HCT116 (cell line): ENCODE measurements around the gene ALDH3A2. TPM values are rescaled to one million over a fixed set of nuclear protein-coding genes. Genes with fewer than 3 reads are reported as not detected.

ENCODE experiments used
- ATAC-seq: fragments of 200-7000 bp; cut with Tn5 transposase; 2 replicates; pipeline ENCODE4 v1.9.1; 2020; ENCODE audit warnings: mild to moderate bottlenecking, moderate library complexity
- BruUV-seq: library from RNA; stranded (reverse); fragments of 400-500 nt; replicated peaks from 2 replicates; lab custom pipeline; 2021; lab: Mats Ljungman, UMichigan
- CTCF ChIA-PET: fragments of 300-600 bp; sonication (Branson Sonifier 250); formaldehyde crosslinking; loops from one replicate; lab custom pipeline; 2021; ENCODE audit warnings: antibody characterized with exemption; lab: Charles Lee
- POLR2A ChIA-PET: fragments of 300-600, 350-600 bp; sonication (Branson Sonifier 250); formaldehyde crosslinking; loops from one replicate; lab custom pipeline; 2021; ENCODE audit warnings: antibody characterized with exemption; lab: Charles Lee
- RAD21 ChIA-PET, 2 experiments: fragments of 300-600 bp; sonication (Branson Sonifier 250); formaldehyde crosslinking; loops; one replicate each; lab custom pipeline; 2023; ENCODE audit warnings: low total read pairs in 2 of 2; ENCODE audit not compliant: uncharacterized antibody in 2 of 2, unreplicated experiment in 2 of 2, low non-redundant PET in 1 of 2; lab: Charles Lee
- DNase-seq: peaks from one replicate; pipeline ENCODE4 v3.0.0-alpha.2; 2010; ENCODE audit warnings: low read depth, low spot score
- H2AFZ ChIP-seq: fragments of 200-600 bp; shearing (Covaris generic), sonication (generic); 2 replicates; pipeline ENCODE4 v1.6.1; 2017; ENCODE audit warnings: low read depth, mixed run types, mixed read lengths, antibody characterized with exemption, low read length; ENCODE audit not compliant: poor library complexity, severe bottlenecking
- H3K27ac ChIP-seq: 2 replicates; pipeline ENCODE4 v1.5.1; 2012; ENCODE audit warnings: low read depth, low read length
- H3K27me3 ChIP-seq: fragments of 200-600 bp; sonication (generic); 2 replicates; pipeline ENCODE4 v1.6.1; 2016; ENCODE audit warnings: mixed run types, low read length, mixed read lengths; ENCODE audit not compliant: insufficient read depth
- H3K36me3 ChIP-seq, 2 experiments: fragments of 200-500 bp in 1 of 2; fragments of 200-600 bp in 1 of 2; sonication (Bioruptor generic) in 1 of 2; sonication (generic) in 1 of 2; 2 replicates each; pipeline versions ENCODE4 v1.5.1 to v1.6.1; 2014 to 2016; ENCODE audit warnings: low read length in 2 of 2, inconsistent platforms in 1 of 2, mixed read lengths in 1 of 2, mixed run types in 1 of 2; ENCODE audit not compliant: insufficient read depth in 2 of 2, control insufficient read depth in 1 of 2
- H3K4me1 ChIP-seq, 2 experiments: fragments of 200-600 bp in 1 of 2; sonication (generic) in 1 of 2; 2 replicates each; pipeline versions ENCODE4 v1.5.1 to v1.6.1; 2012 to 2017; ENCODE audit warnings: low read length in 2 of 2, inconsistent platforms in 1 of 2, mild to moderate bottlenecking in 1 of 2, mixed read lengths in 1 of 2, mixed run types in 1 of 2, moderate library complexity in 1 of 2; ENCODE audit not compliant: insufficient read depth in 2 of 2, control insufficient read depth in 1 of 2
- H3K4me2 ChIP-seq: fragments of 200-600 bp; sonication (generic); 2 replicates; pipeline ENCODE4 v1.6.1; 2017; ENCODE audit warnings: mixed run types, low read length, mixed read lengths
- H3K4me3 ChIP-seq, 2 experiments: fragments of 200-600 bp in 1 of 2; sonication (generic) in 1 of 2; replicated peaks in 1 of 2; 2 replicates each; pipeline ENCODE4 v1.5.1; 2011 to 2016; ENCODE audit warnings: low read length in 2 of 2, control low read depth in 1 of 2, low read depth in 1 of 2, mild to moderate bottlenecking in 1 of 2, mixed read lengths in 1 of 2, mixed run types in 1 of 2
- H3K79me2 ChIP-seq: fragments of 200-600 bp; sonication (generic); 2 replicates; pipeline ENCODE4 v1.6.1; 2017; ENCODE audit warnings: mild to moderate bottlenecking, mixed run types, low read length, moderate library complexity, mixed read lengths; ENCODE audit not compliant: insufficient read depth
- H3K9ac ChIP-seq: fragments of 200-600 bp; sonication (generic); 2 replicates; pipeline ENCODE4 v1.6.1; 2016; ENCODE audit warnings: low read length, mixed read lengths
- H3K9me2 ChIP-seq: fragments of 200-600 bp; sonication (generic), shearing (Covaris generic); 2 replicates; pipeline ENCODE4 v1.6.1; 2017; ENCODE audit warnings: mixed run types, mild to moderate bottlenecking, moderate library complexity; ENCODE audit not compliant: insufficient read depth
- H3K9me3 ChIP-seq, 2 experiments: fragments of 200-500 bp in 1 of 2; fragments of 200-600 bp in 1 of 2; sonication (Bioruptor generic) in 1 of 2; sonication (generic) in 1 of 2; 2 replicates each; pipeline ENCODE4 v1.6.1; 2014 to 2017; ENCODE audit warnings: low read length in 2 of 2, mixed read lengths in 2 of 2, inconsistent platforms in 1 of 2, low read depth in 1 of 2, mild to moderate bottlenecking in 1 of 2, mixed run types in 1 of 2, moderate library complexity in 1 of 2; ENCODE audit not compliant: control insufficient read depth in 1 of 2, insufficient read depth in 1 of 2
- H4K20me1 ChIP-seq: fragments of 200-600 bp; sonication (generic), shearing (Covaris generic); 2 replicates; pipeline ENCODE4 v1.6.1; 2017; ENCODE audit warnings: mixed run types, mild to moderate bottlenecking, moderate library complexity; ENCODE audit not compliant: insufficient read depth
- CEBPB ChIP-seq: IDR thresholded peaks from 2 replicates; pipeline ENCODE4 v1.6.1; 2012; ENCODE audit warnings: low read depth
- EGR1 ChIP-seq: IDR thresholded peaks from 2 replicates; pipeline ENCODE4 v1.6.1; 2012; ENCODE audit warnings: low read depth
- EZH2 ChIP-seq: fragments of 200-600 bp; sonication (generic); IDR thresholded peaks from 2 replicates; pipeline ENCODE4 v1.6.1; 2017; ENCODE audit warnings: antibody characterized with exemption, mixed run types
- POLR2A ChIP-seq: IDR thresholded peaks from 2 replicates; pipeline ENCODE4 v1.7.0; 2011; ENCODE audit warnings: borderline replicate concordance; ENCODE audit not compliant: insufficient read depth, insufficient read length; ENCODE audit errors: extremely low read depth
- POLR2AphosphoS5 ChIP-seq: IDR thresholded peaks from 2 replicates; pipeline ENCODE4 v1.6.1; 2011; ENCODE audit warnings: mild to moderate bottlenecking, low read depth, low read length, moderate library complexity
- RAD21 ChIP-seq: IDR thresholded peaks from 2 replicates; pipeline ENCODE4 v1.6.1; 2012; ENCODE audit warnings: low read depth, mild to moderate bottlenecking
- SIN3A ChIP-seq: IDR thresholded peaks from 2 replicates; pipeline ENCODE4 v1.6.1; 2012; ENCODE audit warnings: low read depth
- TCF7L2 ChIP-seq: IDR thresholded peaks from 2 replicates; pipeline ENCODE4 v1.7.0; 2011; ENCODE audit warnings: borderline replicate concordance, inconsistent platforms; ENCODE audit not compliant: insufficient read depth, insufficient read length; ENCODE audit errors: extremely low read depth
- ZFX ChIP-seq: fragments of 450-650 bp; IDR thresholded peaks from 2 replicates; pipeline ENCODE4 v1.6.1; 2017
- intact Hi-C: fragments of 100-400 bp; cut with micrococcal nuclease; formaldehyde crosslinking; loops from 2 replicates; pipeline ENCODE4 v1.10.0; 2022
- total RNA-seq: library from RNA; stranded (reverse); gene quantifications from one replicate; pipeline ENCODE4 v1.2.1, GENCODE V29; 2021; ENCODE audit not compliant: unreplicated experiment
- TF ChIP-seq, protein P1 (sequence below): IDR thresholded peaks from 2 replicates; pipeline ENCODE4 v1.6.1; 2012; ENCODE audit warnings: low read depth
- TF ChIP-seq, protein P2 (sequence below), 3 experiments: fragments of 200-600 bp in 1 of 3; sonication (generic) in 1 of 3; IDR thresholded peaks in 2 of 3; conservative IDR thresholded peaks in 1 of 3; 2 replicates each; pipeline ENCODE4 v1.5.1; 2012 to 2017; ENCODE audit warnings: low read depth in 2 of 3, low read length in 2 of 3, antibody characterized with exemption in 1 of 3, borderline replicate concordance in 1 of 3, control low read depth in 1 of 3, mild to moderate bottlenecking in 1 of 3, mixed read lengths in 1 of 3, mixed run types in 1 of 3, moderate library complexity in 1 of 3; ENCODE audit not compliant: insufficient read depth in 1 of 3
- TF ChIP-seq, protein P3 (sequence below): IDR thresholded peaks from 2 replicates; pipeline ENCODE4 v1.6.1; 2012

ALDH3A2 gene
- total RNA-seq, 1 experiment from 2014 or later, result 86.8 TPM

DNA sequence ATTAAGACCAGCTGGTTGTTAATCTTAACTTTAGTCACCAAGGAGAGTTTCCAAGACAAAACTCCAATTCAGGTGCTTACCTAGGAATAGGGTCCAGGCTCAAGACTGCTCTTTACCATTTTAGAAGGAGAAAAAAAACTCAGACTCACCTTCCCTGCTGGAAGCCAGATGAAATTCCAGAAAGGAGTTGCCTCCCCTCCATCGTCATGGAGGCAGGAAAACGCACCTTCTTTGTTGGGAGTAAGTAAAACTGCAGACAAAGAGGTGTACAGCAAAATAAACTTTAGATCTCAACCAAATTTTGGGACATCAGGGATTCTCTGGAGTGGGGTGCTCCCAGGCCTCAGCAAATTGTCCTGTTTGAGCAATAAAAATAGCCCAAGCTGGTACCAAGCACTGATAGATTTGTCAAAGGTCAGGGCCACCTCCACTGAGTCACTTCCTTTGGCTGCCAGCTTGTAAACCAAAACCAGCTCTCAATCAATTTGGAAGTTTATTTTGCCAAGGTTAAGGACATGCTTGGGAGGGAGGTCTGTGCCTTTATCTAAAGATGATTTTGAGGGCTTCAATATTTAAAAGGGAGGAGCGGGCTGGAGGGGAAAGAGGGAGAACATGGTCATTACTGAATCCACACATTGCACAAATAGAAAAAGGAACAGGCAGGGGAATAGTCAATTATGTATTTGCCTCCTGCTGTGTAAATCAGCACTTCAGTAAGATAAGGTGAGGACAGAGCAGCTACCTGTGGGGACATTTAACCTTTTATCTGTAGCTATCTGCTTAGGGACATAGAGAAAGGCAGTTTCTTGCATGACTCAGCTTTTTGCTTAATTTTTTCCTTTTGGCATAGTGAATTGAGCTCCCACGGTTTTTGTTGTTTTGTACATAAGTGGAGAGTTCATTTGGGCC lies 1.5 kb upstream of the ALDH3A2 start (continued):
- TF ChIP-seq, protein P1, sequence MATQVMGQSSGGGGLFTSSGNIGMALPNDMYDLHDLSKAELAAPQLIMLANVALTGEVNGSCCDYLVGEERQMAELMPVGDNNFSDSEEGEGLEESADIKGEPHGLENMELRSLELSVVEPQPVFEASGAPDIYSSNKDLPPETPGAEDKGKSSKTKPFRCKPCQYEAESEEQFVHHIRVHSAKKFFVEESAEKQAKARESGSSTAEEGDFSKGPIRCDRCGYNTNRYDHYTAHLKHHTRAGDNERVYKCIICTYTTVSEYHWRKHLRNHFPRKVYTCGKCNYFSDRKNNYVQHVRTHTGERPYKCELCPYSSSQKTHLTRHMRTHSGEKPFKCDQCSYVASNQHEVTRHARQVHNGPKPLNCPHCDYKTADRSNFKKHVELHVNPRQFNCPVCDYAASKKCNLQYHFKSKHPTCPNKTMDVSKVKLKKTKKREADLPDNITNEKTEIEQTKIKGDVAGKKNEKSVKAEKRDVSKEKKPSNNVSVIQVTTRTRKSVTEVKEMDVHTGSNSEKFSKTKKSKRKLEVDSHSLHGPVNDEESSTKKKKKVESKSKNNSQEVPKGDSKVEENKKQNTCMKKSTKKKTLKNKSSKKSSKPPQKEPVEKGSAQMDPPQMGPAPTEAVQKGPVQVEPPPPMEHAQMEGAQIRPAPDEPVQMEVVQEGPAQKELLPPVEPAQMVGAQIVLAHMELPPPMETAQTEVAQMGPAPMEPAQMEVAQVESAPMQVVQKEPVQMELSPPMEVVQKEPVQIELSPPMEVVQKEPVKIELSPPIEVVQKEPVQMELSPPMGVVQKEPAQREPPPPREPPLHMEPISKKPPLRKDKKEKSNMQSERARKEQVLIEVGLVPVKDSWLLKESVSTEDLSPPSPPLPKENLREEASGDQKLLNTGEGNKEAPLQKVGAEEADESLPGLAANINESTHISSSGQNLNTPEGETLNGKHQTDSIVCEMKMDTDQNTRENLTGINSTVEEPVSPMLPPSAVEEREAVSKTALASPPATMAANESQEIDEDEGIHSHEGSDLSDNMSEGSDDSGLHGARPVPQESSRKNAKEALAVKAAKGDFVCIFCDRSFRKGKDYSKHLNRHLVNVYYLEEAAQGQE, result no peak

DNA sequence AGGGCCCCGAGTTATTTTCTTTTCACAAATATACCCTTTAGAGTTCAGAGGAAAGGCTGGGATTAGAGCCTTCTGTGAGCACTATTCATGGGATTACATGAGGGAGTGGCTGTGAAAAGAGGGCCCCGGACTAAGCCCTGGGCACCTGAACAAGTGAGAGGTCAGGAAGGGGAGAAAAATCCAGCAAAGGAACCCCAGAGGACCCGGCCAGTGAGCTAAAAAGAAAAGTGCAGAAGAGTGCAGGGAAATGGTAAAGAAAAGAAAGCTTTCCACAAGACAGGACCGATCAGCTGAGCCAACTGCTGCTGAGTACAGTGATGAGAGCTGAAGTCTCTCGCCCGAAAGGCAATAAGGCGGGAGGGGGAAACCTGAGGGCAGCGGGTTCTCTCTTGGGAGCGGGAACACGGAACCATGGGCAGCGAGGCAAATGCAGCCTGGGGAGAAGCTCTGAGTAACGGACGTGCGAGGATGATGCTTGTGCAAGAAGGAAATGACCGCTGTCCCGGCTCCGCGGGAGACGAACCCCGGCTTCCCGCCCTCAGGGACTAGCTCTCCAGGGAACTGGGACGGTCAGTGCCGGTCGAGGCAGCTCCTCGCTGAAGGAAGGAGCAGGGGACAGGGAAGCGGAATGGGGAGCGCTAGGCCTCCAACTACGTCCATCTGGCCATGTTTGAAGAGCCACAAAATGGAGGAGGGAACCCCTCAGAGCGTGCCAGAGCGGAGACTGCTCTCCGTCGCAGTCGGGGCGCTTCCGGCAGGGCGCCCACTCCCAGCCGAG lies 665 bp upstream of the ALDH3A2 start:
- Histone ChIP-seq H4K20me1 (no peaks in the 10 kb centered on the region), H3K9ac (peak overlapping the region; percentile 67), H3K4me2 (peak overlapping the region; percentile 70), H3K4me1 (peaks cover 61 to 82% of the 10 kb centered on the region in 2 experiments), H3K9me2 (no peaks in the 10 kb centered on the region), H3K4me3 (peak overlapping the region; percentile 52 to 69), H3K79me2 (peaks cover 40% of the 10 kb centered on the region), H3K27me3 (no peaks in the 10 kb centered on the region), H3K9me3 (no peaks in the 10 kb centered on the region), H3K36me3 (peaks cover 0 to 8% of the 10 kb centered on the region in 2 experiments; a peak in 2 of 4 replicates), H3K27ac (peak overlapping the region; percentile 99), H2AFZ (no peak overlapping the region)
- ChIA-PET RAD21 (interaction anchor here (0.8 to 1.4 kb wide), 4 partner anchors 105 to 134 kb away, joined by 3 to 4 read pairs (median 4); no protein-coding TSS in a partner anchor), CTCF (interaction anchor here (1.0 to 1.9 kb wide), 9 partner anchors 14 to 285 kb away, joined by 3 to 11 read pairs (median 5); partner anchors contain the start of genes B9D1 and MAPK7), POLR2A (interaction anchor here (0.7 to 2.1 kb wide), 13 partner anchors 22 to 285 kb away, joined by 3 to 13 read pairs (median 3); partner anchors contain the start of genes B9D1 and MAPK7)
- BruUV-seq, result TSS peak; percentile 58
- intact Hi-C loops, result loop anchor here (5.0 kb wide), 2 partner anchors 104 to 141 kb away; no protein-coding TSS in a partner anchor
- TF ChIP-seq RAD21, result no peak
- TF ChIP-seq POLR2A, result no peak
- TF ChIP-seq, protein P2, sequence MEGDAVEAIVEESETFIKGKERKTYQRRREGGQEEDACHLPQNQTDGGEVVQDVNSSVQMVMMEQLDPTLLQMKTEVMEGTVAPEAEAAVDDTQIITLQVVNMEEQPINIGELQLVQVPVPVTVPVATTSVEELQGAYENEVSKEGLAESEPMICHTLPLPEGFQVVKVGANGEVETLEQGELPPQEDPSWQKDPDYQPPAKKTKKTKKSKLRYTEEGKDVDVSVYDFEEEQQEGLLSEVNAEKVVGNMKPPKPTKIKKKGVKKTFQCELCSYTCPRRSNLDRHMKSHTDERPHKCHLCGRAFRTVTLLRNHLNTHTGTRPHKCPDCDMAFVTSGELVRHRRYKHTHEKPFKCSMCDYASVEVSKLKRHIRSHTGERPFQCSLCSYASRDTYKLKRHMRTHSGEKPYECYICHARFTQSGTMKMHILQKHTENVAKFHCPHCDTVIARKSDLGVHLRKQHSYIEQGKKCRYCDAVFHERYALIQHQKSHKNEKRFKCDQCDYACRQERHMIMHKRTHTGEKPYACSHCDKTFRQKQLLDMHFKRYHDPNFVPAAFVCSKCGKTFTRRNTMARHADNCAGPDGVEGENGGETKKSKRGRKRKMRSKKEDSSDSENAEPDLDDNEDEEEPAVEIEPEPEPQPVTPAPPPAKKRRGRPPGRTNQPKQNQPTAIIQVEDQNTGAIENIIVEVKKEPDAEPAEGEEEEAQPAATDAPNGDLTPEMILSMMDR (IDR thresholded peaks at IDR 0.05 in 2 of 3, conservative IDR thresholded peaks at IDR 0.05 in 1 of 3; ENCODE audit: borderline replicate concordance in 1 of 3, insufficient read depth in 1 of 3, low read depth in 2 of 3, low read length in 2 of 3), result no peak
- no peak for TF ChIP-seq EGR1
- no peak for TF ChIP-seq TCF7L2
- TF ChIP-seq EZH2, result no peak
- TF ChIP-seq POLR2AphosphoS5, result no peak
- no peak for TF ChIP-seq CEBPB
- TF ChIP-seq, protein P3, sequence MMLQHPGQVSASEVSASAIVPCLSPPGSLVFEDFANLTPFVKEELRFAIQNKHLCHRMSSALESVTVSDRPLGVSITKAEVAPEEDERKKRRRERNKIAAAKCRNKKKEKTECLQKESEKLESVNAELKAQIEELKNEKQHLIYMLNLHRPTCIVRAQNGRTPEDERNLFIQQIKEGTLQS, result no peak
- no peak for TF ChIP-seq ZFX
- no peak for TF ChIP-seq SIN3A
- DNase-seq (peak; percentile 23), ATAC-seq (peak; percentile 5)
